Esophagus muscularis mucosa (tissue), 4 donors: ENCODE data around the gene LFNG. TPM values are rescaled to one million over a fixed set of nuclear protein-coding genes. Genes with fewer than 3 reads are reported as not detected.

Experiments used
- DNase-seq: peaks from one replicate; pipeline ENCODE4 v3.0.0-alpha.2; 2017; ENCODE audit errors: extremely low spot score
- H3K27ac ChIP-seq, 4 donors: fragments of 200-600 bp; sonication (generic); replicated peaks in 1 of 4; 1 replicate in 3 of 4; 2 replicates in 1 of 4; pipeline ENCODE4 v1.5.1; 2016 to 2019; ENCODE audit warnings: mild to moderate bottlenecking in 1 of 4
- H3K27me3 ChIP-seq, 4 donors: fragments of 200-600 bp; sonication (generic); one replicate each; pipeline versions ENCODE4 v1.5.1 to v1.6.0; 2016 to 2019
- H3K36me3 ChIP-seq, 4 donors: fragments of 200-600 bp; sonication (generic); one replicate each; pipeline ENCODE4 v1.5.1; 2016 to 2019
- H3K4me1 ChIP-seq, 4 donors: fragments of 200-600 bp; sonication (generic); one replicate each; pipeline ENCODE4 v1.5.1; 2016 to 2019
- H3K4me3 ChIP-seq, 4 donors: fragments of 200-600 bp; sonication (generic); 1 replicate in 2 of 4; 2 replicates in 2 of 4; pipeline ENCODE4 v1.5.1; 2016 to 2019; ENCODE audit warnings: mild to moderate bottlenecking in 4 of 4, moderate library complexity in 1 of 4
- H3K9me3 ChIP-seq, 4 donors: fragments of 200-600 bp; sonication (generic); 1 replicate in 3 of 4; 2 replicates in 1 of 4; pipeline ENCODE4 v1.5.1; 2016 to 2019
- CTCF ChIP-seq, 3 experiments: fragments of 200-600 bp in 2 of 3; fragments of 450-650 bp in 1 of 3; sonication (generic) in 2 of 3; IDR thresholded peaks; one replicate each; pipeline ENCODE4 v1.5.1; 2017 to 2019; ENCODE audit warnings: antibody characterized with exemption in 3 of 3, mild to moderate bottlenecking in 2 of 3, moderate library complexity in 1 of 3
- EP300 ChIP-seq: sonication (generic); formaldehyde crosslinking; IDR thresholded peaks from one replicate; pipeline ENCODE4 v1.6.1; 2017; ENCODE audit warnings: antibody characterized with exemption
- POLR2A ChIP-seq: fragments of 450-650 bp; IDR thresholded peaks from one replicate; pipeline ENCODE4 v1.6.1; 2017; ENCODE audit warnings: antibody characterized with exemption, moderate library complexity, mild to moderate bottlenecking, low read depth
- POLR2AphosphoS5 ChIP-seq, 2 donors: sonication (generic); formaldehyde crosslinking; IDR thresholded peaks; one replicate each; pipeline ENCODE4 v1.6.1; 2017; ENCODE audit warnings: antibody characterized with exemption in 2 of 2
- WGBS: methylation state at CpG from one replicate; pipeline ENCODE4 v1.1.5; 2018; 5-methylcytosine and 5-hydroxymethylcytosine counted together
- intact Hi-C: fragments of 100-400 bp; cut with DNase I; formaldehyde crosslinking; loops from one replicate; pipeline ENCODE4 v1.15.1; 2023
- total RNA-seq, 4 donors: library from RNA; depleted of rRNA; stranded (reverse); fragments of >200 nt; gene quantifications; one replicate each; pipeline versions ENCODE4 v1.1.0 to v1.2.1, GENCODE V29; 2016

LFNG gene
- total RNA-seq, 4 donors from 2014 or later = 6.1 to 10.7 (median 8.3) TPM

GRCh38 chr7:2527505-2528467 lies 8.2 kb downstream of the LFNG start:
- Histone ChIP-seq H3K36me3 (peaks cover 0 to 32% (median 17%) of the 10 kb centered on the region in 4 donors), H3K27me3 (peaks cover 0 to 87% (median 19%) of the 10 kb centered on the region in 4 donors), H3K4me1 (peaks cover 58 to 89% (median 84%) of the 10 kb centered on the region in 4 donors), H3K9me3 (no peaks in the 10 kb centered on the region), H3K27ac (no peak overlapping the region), H3K4me3 (no peak overlapping the region)
- WGBS = 64% methylated on average over 10 of the region's 17 CpGs
- no peak for DNase-seq
- TF ChIP-seq CTCF (IDR thresholded peaks at IDR 0.05) (no peak), POLR2A (no peak), EP300 (no peak), POLR2AphosphoS5 (IDR thresholded peaks at IDR 0.05) (no peak)
- intact Hi-C loops = no loop called here

GRCh38 chr7:2528481-2529095 lies 9.0 kb downstream of the LFNG start:
- DNase-seq = no peak
- 81% methylated on average over 10 of the region's 18 CpGs for WGBS

GRCh38 chr7:2529161-2530070 lies 9.8 kb downstream of the LFNG start:
- H3K27me3 ChIP-seq = peaks cover 0 to 71% (median 7%) of the 10 kb centered on the region in 4 donors
- H3K9me3 ChIP-seq = no peaks in the 10 kb centered on the region
- 70% methylated on average over 17 of the region's 30 CpGs for WGBS
- no peak for DNase-seq
- TF ChIP-seq EP300 (no peak), POLR2A (no peak), POLR2AphosphoS5 (IDR thresholded peaks at IDR 0.05) (no peak), CTCF (IDR thresholded peaks at IDR 0.05) (no peak)
- H3K27ac ChIP-seq = peak overlapping the region; percentile 59 to 75 (median 70)
- no peak overlapping the region for H3K4me3 ChIP-seq
- H3K4me1 ChIP-seq = peaks cover 42 to 73% (median 68%) of the 10 kb centered on the region in 4 donors
- H3K36me3 ChIP-seq = peaks cover 0 to 32% (median 17%) of the 10 kb centered on the region in 4 donors
- intact Hi-C loops = no loop called here

More at GRCh38 chr7:2528481-2529095, 9.0 kb downstream of the LFNG start:
- intact Hi-C loops = no loop called here
- TF ChIP-seq POLR2AphosphoS5 (IDR thresholded peaks at IDR 0.05) (no peak), POLR2A (no peak), CTCF (IDR thresholded peaks at IDR 0.05) (no peak), EP300 (no peak)
- H3K9me3 ChIP-seq = no peaks in the 10 kb centered on the region
- peak overlapping the region in 3 of 4 donors; percentile 4 to 71 (median 68) for H3K27ac ChIP-seq
- H3K27me3 ChIP-seq = peaks cover 0 to 79% (median 12%) of the 10 kb centered on the region in 4 donors
- no peak overlapping the region for H3K4me3 ChIP-seq
- H3K4me1 ChIP-seq = peaks cover 50 to 81% (median 76%) of the 10 kb centered on the region in 4 donors
- H3K36me3 ChIP-seq = peaks cover 0 to 32% (median 17%) of the 10 kb centered on the region in 4 donors
